PC-3 (cell line): ENCODE measurements around the gene KHNYN. TPM values are rescaled to one million over a fixed set of nuclear protein-coding genes. Genes with fewer than 3 reads are reported as not detected.

Source experiments
- ATAC-seq: fragments of 200-7000 bp; cut with Tn5 transposase; 2 replicates; pipeline ENCODE4 v1.9.1; 2020; ENCODE audit warnings: mild to moderate bottlenecking, moderate library complexity
- BruUV-seq: library from RNA; stranded (reverse); fragments of 400-500 nt; replicated peaks from 2 replicates; lab custom pipeline; 2021; lab: Mats Ljungman, UMichigan
- CTCF ChIA-PET: fragments of 300-600 bp; sonication (Branson Sonifier 250); formaldehyde crosslinking; loops from one replicate; lab custom pipeline; 2022; ENCODE audit warnings: antibody characterized with exemption; lab: Charles Lee
- POLR2A ChIA-PET: fragments of 300-600 bp; sonication (Branson Sonifier 250); formaldehyde crosslinking; loops from one replicate; lab custom pipeline; 2022; ENCODE audit warnings: antibody characterized with exemption; ENCODE audit not compliant: unreplicated experiment; lab: Charles Lee
- DNase-seq: peaks from one replicate; pipeline ENCODE4 v3.0.0-alpha.2; 2015
- H2AFZ ChIP-seq: fragments of 300-600 bp; sonication (generic); 2 replicates; pipeline ENCODE4 v1.6.0; 2016; ENCODE audit warnings: antibody characterized with exemption, low read length
- H3F3A ChIP-seq: fragments of 300-600 bp; sonication (generic); one replicate; pipeline ENCODE4 v1.6.0; 2017; ENCODE audit warnings: antibody characterized with exemption, low read length, control low read depth, mild to moderate bottlenecking; ENCODE audit not compliant: unreplicated experiment
- H3K27ac ChIP-seq: fragments of 300-600 bp; sonication (generic); 2 replicates; pipeline ENCODE4 v1.5.1; 2016; ENCODE audit warnings: mild to moderate bottlenecking, low read length
- H3K27me3 ChIP-seq: fragments of 300-600 bp; sonication (generic); 2 replicates; pipeline ENCODE4 v1.6.1; 2016; ENCODE audit warnings: low read length, mixed read lengths
- H3K36me3 ChIP-seq: fragments of 300-600 bp; sonication (generic); 2 replicates; pipeline ENCODE4 v1.6.1; 2016; ENCODE audit warnings: low read depth, mixed run types, low read length, mixed read lengths
- H3K4me1 ChIP-seq: fragments of 300-600 bp; sonication (generic); 2 replicates; pipeline ENCODE4 v1.5.1; 2016; ENCODE audit warnings: low read length; ENCODE audit not compliant: insufficient read depth
- H3K4me2 ChIP-seq: fragments of 300-600 bp; sonication (generic); 2 replicates; pipeline ENCODE4 v1.6.0; 2016; ENCODE audit warnings: low read length
- H3K4me3 ChIP-seq: fragments of 300-600 bp; sonication (generic); 2 replicates; pipeline ENCODE4 v1.5.1; 2016; ENCODE audit warnings: mild to moderate bottlenecking, low read length, mixed read lengths
- H3K79me2 ChIP-seq: fragments of 300-600 bp; sonication (generic); 2 replicates; pipeline ENCODE4 v1.6.1; 2017; ENCODE audit warnings: low read length, mixed read lengths
- H3K9ac ChIP-seq: fragments of 300-600 bp; sonication (generic); 2 replicates; pipeline ENCODE4 v1.6.0; 2016; ENCODE audit warnings: mild to moderate bottlenecking, low read length
- H3K9me2 ChIP-seq: fragments of 300-600 bp; sonication (generic); replicated peaks from 2 replicates; pipeline ENCODE4 v1.6.1; 2016; ENCODE audit warnings: mixed run types, low read length, mixed read lengths
- H3K9me3 ChIP-seq: fragments of 300-600 bp; sonication (generic); 2 replicates; pipeline ENCODE4 v1.6.1; 2016; ENCODE audit warnings: low read length, mixed read lengths
- H4K20me1 ChIP-seq: fragments of 300-600 bp; sonication (generic); 2 replicates; pipeline ENCODE4 v1.6.1; 2016; ENCODE audit warnings: low read length, mixed read lengths
- EZH2 ChIP-seq: fragments of 300-600 bp; sonication (generic); IDR thresholded peaks from one replicate; pipeline ENCODE4 v1.6.1; 2017; ENCODE audit warnings: antibody characterized with exemption, mild to moderate bottlenecking, low read length; ENCODE audit not compliant: unreplicated experiment
- EZH2phosphoT487 ChIP-seq: fragments of 300-600 bp; sonication (generic); IDR thresholded peaks from 2 replicates; pipeline ENCODE4 v1.6.1; 2018; ENCODE audit warnings: mild to moderate bottlenecking, antibody characterized with exemption, low read length, borderline replicate concordance
- intact Hi-C: fragments of 100-400 bp; cut with micrococcal nuclease; formaldehyde crosslinking; loops from 2 replicates; pipeline ENCODE4 v1.9.0; 2023
- total RNA-seq: library from RNA; depleted of rRNA; stranded (reverse); fragments of >200 nt; gene quantifications from 2 replicates; pipeline ENCODE4 v1.2.3, GENCODE V29; 2014
- TF ChIP-seq, protein P1 (sequence below): fragments of 300-600 bp; sonication (generic); conservative IDR thresholded peaks from 2 replicates; pipeline ENCODE4 v1.5.1; 2017; ENCODE audit warnings: antibody characterized with exemption, low read depth, mild to moderate bottlenecking, low read length

KHNYN gene
- total RNA-seq, 1 experiment from 2014 or later, result 51.6 TPM

DNA sequence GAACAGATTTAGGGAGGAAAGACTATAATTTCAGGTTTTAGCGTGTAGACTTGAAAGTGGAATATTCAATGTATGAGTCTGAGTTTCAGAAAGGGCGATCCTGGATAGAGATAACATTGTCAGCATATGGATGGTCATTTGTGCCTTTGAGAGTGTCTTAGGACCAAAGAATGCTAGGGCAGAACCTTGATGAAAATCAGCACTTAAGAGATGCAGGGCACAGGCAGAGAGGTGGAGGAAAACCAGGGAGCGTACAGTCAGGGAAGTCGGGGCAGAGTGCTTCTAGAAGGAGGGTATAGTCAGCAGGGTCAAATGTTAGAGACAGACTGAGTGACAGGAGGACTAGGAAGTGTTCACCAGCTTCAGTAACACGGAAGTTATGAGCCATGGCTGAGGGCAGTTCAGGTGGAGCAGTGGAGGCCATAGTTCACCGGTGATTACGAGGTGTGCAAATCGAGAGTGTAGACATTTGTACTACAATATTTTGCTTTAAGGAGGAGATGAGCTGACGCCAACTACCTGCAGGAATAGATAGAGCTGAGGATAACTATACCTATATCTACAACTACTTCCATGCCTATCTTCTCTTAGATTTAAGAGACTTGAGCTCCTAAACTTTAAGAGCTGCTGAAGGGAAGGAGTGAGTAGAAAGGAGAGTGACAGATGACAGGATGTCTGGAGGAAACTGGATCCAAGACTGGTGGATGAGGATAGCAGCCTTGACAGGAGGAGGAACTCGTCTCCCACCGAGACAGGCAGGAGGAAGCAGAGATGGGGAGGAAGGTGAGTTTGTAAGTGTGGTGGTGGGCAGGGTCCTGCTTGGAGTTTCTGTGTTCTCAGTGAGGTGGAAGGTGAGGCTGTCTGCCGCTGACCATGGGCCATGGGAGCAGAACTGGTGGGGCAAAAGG, 6.8 kb upstream of the KHNYN start:
- ATAC-seq, result no peak
- Histone ChIP-seq H4K20me1 (no peaks in the 10 kb centered on the region), H2AFZ (no peak overlapping the region), H3F3A (peaks cover 4% of the 10 kb centered on the region), H3K79me2 (no peaks in the 10 kb centered on the region), H3K36me3 (no peaks in the 10 kb centered on the region), H3K4me2 (no peak overlapping the region), H3K9me3 (no peaks in the 10 kb centered on the region), H3K4me3 (no peak overlapping the region), H3K27me3 (no peaks in the 10 kb centered on the region), H3K27ac (no peak overlapping the region), H3K9ac (no peak overlapping the region), H3K4me1 (peaks cover 35% of the 10 kb centered on the region), H3K9me2 (no peaks in the 10 kb centered on the region)
- ChIA-PET POLR2A (no interaction called here), CTCF (no interaction called here)
- TF ChIP-seq, protein P1, sequence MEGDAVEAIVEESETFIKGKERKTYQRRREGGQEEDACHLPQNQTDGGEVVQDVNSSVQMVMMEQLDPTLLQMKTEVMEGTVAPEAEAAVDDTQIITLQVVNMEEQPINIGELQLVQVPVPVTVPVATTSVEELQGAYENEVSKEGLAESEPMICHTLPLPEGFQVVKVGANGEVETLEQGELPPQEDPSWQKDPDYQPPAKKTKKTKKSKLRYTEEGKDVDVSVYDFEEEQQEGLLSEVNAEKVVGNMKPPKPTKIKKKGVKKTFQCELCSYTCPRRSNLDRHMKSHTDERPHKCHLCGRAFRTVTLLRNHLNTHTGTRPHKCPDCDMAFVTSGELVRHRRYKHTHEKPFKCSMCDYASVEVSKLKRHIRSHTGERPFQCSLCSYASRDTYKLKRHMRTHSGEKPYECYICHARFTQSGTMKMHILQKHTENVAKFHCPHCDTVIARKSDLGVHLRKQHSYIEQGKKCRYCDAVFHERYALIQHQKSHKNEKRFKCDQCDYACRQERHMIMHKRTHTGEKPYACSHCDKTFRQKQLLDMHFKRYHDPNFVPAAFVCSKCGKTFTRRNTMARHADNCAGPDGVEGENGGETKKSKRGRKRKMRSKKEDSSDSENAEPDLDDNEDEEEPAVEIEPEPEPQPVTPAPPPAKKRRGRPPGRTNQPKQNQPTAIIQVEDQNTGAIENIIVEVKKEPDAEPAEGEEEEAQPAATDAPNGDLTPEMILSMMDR, result no peak
- TF ChIP-seq EZH2phosphoT487, result no peak
- no peak for TF ChIP-seq EZH2
- DNase-seq, result no peak
- no TSS peak for BruUV-seq
- intact Hi-C loops, result no loop called here

DNA sequence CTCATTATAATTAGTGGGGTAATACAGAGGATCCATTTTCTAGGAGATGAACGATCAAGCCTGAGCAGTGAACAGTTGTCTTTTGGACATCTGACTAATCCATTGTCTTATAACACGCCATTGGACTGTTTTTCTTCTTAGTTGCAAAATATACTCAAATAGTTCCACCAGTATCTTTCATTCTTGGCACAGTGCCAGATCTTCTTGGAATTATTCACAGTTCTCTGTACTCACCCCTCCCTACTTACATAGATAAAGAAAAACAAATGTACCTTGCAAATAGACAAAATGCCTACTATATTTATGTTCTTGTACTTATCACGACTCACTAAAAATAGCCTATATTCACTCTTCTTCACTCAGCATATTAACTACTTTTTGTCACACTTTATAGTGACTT, 4.0 kb upstream of the KHNYN start:
- intact Hi-C loops, result no loop called here
- peak; percentile 67 for DNase-seq

More for the DNA sequence above, 4.0 kb upstream of the KHNYN start:
- no peaks in the 10 kb centered on the region for H3K36me3 ChIP-seq
- TF ChIP-seq EZH2phosphoT487, result no peak
- TF ChIP-seq, protein P1, result no peak
- no peak for TF ChIP-seq EZH2
- H3K9ac ChIP-seq, result no peak overlapping the region
- no peaks in the 10 kb centered on the region for H3K27me3 ChIP-seq
- H3K4me2 ChIP-seq, result peak overlapping the region; percentile 16; the same call in 1 of the 2 replicates
- no peak for ATAC-seq
- BruUV-seq, result no TSS peak
- ChIA-PET CTCF (no interaction called here), POLR2A (no interaction called here)
- H3K9me2 ChIP-seq, result no peaks in the 10 kb centered on the region
- peaks cover 27% of the 10 kb centered on the region for H3K4me1 ChIP-seq
- no peak overlapping the region for H2AFZ ChIP-seq
- H3K27ac ChIP-seq, result no peak overlapping the region; the same call in 1 of the 2 replicates
- peaks cover 6% of the 10 kb centered on the region for H3K79me2 ChIP-seq
- no peak overlapping the region for H3K4me3 ChIP-seq
- H3K9me3 ChIP-seq, result no peaks in the 10 kb centered on the region
- no peaks in the 10 kb centered on the region for H4K20me1 ChIP-seq
- no peaks in the 10 kb centered on the region for H3F3A ChIP-seq
